ENCODE data around the gene TBC1D24. TPM values are rescaled to one million over a fixed set of nuclear protein-coding genes. Genes with fewer than 3 reads are reported as not detected.
A peak's percentile ranks its signal among the peaks of the same experiment; 100 is the strongest.
"Not testable (repeated sequence)": the region's sequence is repeated elsewhere in the genome, so short reads cannot be mapped to it uniquely, and the experiment has no call there.

Gene TBC1D24
- total RNA-seq, 2 donors from 2014 or later, result 7.8 to 10.6 TPM

GRCh38 chr16:2472488-2472864, 2.5 kb upstream of the TBC1D24 start:
- H3K9me3 Mint-ChIP-seq, result no peaks in the 10 kb centered on the region
- ATAC-seq (no peak), DNase-seq (ENCODE audit: low spot score in 2 of 2) (no peak)
- H3K27ac Mint-ChIP-seq, result no peak overlapping the region
- peaks cover 0 to 6% of the 10 kb centered on the region in 2 donors for H3K36me3 Mint-ChIP-seq

DNA sequence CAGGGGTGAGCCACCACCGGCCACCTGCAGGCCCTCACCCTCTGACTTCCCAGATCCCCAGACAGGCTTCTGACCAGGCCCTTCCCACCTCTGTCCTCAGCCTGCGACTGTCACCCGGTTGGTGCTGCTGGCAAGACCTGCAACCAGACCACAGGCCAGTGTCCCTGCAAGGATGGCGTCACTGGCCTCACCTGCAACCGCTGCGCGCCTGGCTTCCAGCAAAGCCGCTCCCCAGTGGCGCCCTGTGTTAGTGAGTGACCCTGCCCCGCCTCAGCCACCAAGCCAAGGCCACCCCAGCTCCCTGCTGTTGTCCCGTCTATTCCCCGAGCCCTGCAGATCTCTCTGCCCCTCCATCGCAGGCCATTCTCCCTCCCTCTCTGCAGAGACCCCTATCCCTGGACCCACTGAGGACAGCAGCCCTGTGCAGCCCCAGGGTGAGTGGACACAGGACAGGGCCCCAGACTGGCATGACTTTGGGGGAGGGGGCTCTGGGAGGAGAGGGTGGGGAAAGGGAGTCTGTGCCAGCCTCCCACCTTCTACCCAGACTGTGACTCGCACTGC, 2.0 kb upstream of the TBC1D24 start:
- Mint-ChIP-seq H3K36me3 (peaks cover 0 to 6% of the 10 kb centered on the region in 2 donors), H3K9me3 (no peaks in the 10 kb centered on the region), H3K27ac (no peak overlapping the region)
- no peak for DNase-seq (ENCODE audit: low spot score in 2 of 2)
- no peak for ATAC-seq

DNA sequence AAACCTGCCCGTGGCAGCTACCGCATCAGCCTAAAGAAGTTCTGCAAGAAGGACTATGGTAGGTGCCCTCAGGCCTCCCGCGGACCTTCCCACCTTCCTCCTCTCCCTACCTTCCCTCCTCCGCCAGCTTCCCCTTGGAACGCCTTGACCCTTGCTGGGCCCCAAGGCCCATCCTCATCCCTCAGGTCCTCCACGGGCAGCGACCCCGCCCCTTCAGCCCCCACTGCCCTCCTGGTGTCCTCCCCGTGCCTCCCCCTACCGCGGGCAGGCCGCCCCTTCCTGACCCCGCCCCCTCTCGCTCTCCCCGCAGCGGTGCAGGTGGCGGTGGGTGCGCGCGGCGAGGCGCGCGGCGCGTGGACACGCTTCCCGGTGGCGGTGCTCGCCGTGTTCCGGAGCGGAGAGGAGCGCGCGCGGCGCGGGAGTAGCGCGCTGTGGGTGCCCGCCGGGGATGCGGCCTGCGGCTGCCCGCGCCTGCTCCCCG, 1.4 kb upstream of the TBC1D24 start:
- ATAC-seq (peak in 1 of 2 donors; percentile 4), DNase-seq (ENCODE audit: low spot score in 2 of 2) (no peak)
- H3K36me3 Mint-ChIP-seq, result peaks cover 0 to 6% of the 10 kb centered on the region in 2 donors
- no peaks in the 10 kb centered on the region for H3K9me3 Mint-ChIP-seq
- no peak overlapping the region for H3K27ac Mint-ChIP-seq

DNA sequence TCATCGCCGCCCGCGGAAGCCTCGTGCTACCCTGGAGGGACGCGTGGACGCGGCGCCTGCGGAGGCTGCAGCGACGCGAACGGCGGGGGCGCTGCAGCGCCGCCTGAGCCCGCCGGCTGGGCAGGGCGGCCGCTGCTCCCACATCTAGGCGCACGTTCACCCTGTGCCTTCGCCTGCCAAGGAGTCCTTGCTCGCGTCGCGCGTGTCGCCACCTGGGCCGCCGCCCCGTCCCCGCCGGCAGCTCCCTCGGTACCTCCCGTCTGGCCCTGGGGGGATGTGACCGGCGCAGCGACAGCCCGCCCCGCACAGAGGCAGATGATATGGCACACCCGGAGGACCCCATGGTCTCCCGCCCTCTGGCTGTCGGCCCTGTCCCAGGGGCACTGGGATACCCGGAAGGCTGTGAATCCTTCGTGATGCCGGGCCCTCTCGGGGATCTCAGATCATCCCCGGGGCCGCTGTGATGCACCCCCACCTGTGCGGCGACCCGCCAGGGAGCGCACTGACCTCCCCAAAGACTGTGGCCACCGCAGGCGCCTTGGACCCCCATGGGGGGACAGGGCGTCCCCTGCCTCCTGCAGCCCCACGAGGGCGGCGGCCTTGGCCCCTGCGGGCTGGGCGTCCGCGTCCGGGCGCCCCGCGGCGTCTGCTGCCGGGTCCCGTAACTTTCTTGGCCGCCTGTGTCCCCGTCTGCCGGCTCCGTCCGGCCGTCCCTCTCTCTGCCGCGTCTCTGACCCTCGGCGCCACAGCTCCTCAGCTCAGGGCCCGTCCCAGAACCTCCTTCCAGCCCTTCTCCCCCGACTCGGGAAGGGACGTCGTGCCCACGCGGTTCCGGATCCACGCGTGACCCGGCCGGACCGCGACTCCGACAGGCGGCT, 689 bp upstream of the TBC1D24 start:
- H3K36me3 Mint-ChIP-seq, result peaks cover 0 to 6% of the 10 kb centered on the region in 2 donors
- DNase-seq (ENCODE audit: low spot score in 2 of 2) (peak; percentile 51 to 69), ATAC-seq (peak; percentile 64 to 69)
- peak overlapping the region in 1 of 2 donors; percentile 57 for H3K27ac Mint-ChIP-seq
- no peaks in the 10 kb centered on the region for H3K9me3 Mint-ChIP-seq

GRCh38 chr16:2475413-2476344, 752 bp downstream of the TBC1D24 start:
- Mint-ChIP-seq H3K36me3 (no peaks in the 10 kb centered on the region), H3K9me3 (no peaks in the 10 kb centered on the region), H3K27ac (no peak overlapping the region)
- DNase-seq (ENCODE audit: low spot score in 2 of 2), result no peak
- ATAC-seq, result peak; percentile 19 to 53

DNA sequence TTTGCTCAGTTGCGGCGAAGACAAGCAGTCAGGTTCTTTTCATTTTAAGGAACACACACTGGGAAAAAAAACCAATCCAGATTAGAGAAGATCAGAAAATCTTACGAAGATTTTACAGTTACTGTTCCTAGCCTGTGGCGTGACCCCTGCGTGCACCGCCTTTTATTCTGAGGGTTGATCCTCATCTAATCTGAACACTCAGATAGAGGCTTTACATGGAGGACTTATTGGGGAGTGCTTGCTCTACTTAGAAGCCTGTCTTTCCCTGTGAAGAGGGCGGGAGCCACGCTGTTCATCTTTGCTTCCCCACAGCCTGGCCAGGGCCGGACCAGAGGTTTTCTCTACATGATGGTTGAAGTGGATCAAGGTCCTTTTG, 1.4 kb downstream of the TBC1D24 start:
- no peak for DNase-seq (ENCODE audit: low spot score in 2 of 2)
- ATAC-seq, result no peak

GRCh38 chr16:2476741-2477140, 1.8 kb downstream of the TBC1D24 start:
- no peak for ATAC-seq
- no peak for DNase-seq (ENCODE audit: low spot score in 2 of 2)
- no peaks in the 10 kb centered on the region for H3K36me3 Mint-ChIP-seq
- H3K27ac Mint-ChIP-seq, result no peak overlapping the region
- H3K9me3 Mint-ChIP-seq, result no peaks in the 10 kb centered on the region

More for the DNA sequence above, 1.4 kb downstream of the TBC1D24 start:
- Mint-ChIP-seq H3K9me3 (no peaks in the 10 kb centered on the region), H3K36me3 (no peaks in the 10 kb centered on the region), H3K27ac (no peak overlapping the region)

GRCh38 chr16:2477327-2477726, 2.4 kb downstream of the TBC1D24 start:
- Mint-ChIP-seq H3K9me3 (no peaks in the 10 kb centered on the region), H3K27ac (no peak overlapping the region), H3K36me3 (no peaks in the 10 kb centered on the region)
- no peak for DNase-seq (ENCODE audit: low spot score in 2 of 2)
- ATAC-seq, result no peak

- Mint-ChIP-seq H3K36me3 (no peaks in the 10 kb centered on the region), H3K27ac (no peak overlapping the region), H3K9me3 (no peaks in the 10 kb centered on the region)
- DNase-seq (ENCODE audit: low spot score in 2 of 2) (no peak), ATAC-seq (no peak)
These were observed 3.4 kb downstream of the TBC1D24 start for GRCh38 chr16:2478279-2478678.

- ATAC-seq; H3K27ac Mint-ChIP-seq; H3K36me3 Mint-ChIP-seq; DNase-seq (ENCODE audit: low spot score in 2 of 2); H3K9me3 Mint-ChIP-seq: not testable (repeated sequence)
These were observed 5.1 kb downstream of the TBC1D24 start for GRCh38 chr16:2479996-2480395.

GRCh38 chr16:2480948-2481347, 6.0 kb downstream of the TBC1D24 start:
- Mint-ChIP-seq H3K9me3 (no peaks in the 10 kb centered on the region), H3K36me3 (no peaks in the 10 kb centered on the region), H3K27ac (no peak overlapping the region)
- no peak for ATAC-seq
- no peak for DNase-seq (ENCODE audit: low spot score in 2 of 2)

DNA sequence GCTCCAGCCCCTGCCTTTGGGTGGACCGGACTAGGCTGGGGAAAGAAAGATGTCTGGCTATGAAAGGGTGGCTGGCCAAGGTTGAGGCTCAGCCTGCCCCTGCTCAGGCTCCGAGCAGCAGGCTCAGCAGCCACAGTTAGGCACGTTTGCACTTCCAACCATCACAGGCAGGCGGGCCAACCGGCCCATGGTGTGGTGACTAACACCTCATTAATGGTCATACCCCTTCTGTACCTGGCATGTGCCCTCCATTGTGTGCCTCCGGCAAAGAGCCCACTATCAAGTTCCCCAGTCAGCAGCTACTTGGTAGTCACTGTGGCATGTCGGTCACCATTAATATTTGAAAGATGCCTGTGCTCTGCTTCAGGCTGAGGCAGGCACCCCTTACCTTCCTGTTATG, 6.7 kb downstream of the TBC1D24 start:
- DNase-seq (ENCODE audit: low spot score in 2 of 2) (no peak), ATAC-seq (no peak)
- Mint-ChIP-seq H3K36me3 (no peaks in the 10 kb centered on the region), H3K27ac (peak overlapping the region in 1 of 2 donors; percentile 66), H3K9me3 (no peaks in the 10 kb centered on the region)

DNA sequence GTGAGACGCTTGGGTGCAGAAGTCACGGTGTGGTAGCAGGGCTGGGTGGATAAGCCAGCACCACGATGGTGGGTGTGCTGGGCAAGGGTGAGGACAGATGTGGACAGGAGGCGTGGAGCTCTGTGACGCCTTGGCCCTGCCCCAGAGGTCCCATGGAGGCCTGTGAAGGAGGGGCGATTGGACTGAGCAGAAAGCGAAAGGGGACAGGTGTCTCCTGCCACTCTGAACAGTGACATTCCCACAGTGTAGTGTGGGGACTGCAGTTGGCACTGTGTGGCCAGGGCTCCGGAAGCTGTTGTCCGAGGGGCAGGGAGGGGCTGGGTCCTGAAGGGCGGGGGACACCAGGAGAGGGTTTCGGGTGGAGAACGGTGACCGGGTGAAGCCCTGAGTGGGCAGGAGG, 7.3 kb downstream of the TBC1D24 start:
- Mint-ChIP-seq H3K36me3 (no peaks in the 10 kb centered on the region), H3K27ac (peak overlapping the region; percentile 2 to 66), H3K9me3 (no peaks in the 10 kb centered on the region)
- ATAC-seq (no peak), DNase-seq (ENCODE audit: low spot score in 2 of 2) (no peak)

DNA sequence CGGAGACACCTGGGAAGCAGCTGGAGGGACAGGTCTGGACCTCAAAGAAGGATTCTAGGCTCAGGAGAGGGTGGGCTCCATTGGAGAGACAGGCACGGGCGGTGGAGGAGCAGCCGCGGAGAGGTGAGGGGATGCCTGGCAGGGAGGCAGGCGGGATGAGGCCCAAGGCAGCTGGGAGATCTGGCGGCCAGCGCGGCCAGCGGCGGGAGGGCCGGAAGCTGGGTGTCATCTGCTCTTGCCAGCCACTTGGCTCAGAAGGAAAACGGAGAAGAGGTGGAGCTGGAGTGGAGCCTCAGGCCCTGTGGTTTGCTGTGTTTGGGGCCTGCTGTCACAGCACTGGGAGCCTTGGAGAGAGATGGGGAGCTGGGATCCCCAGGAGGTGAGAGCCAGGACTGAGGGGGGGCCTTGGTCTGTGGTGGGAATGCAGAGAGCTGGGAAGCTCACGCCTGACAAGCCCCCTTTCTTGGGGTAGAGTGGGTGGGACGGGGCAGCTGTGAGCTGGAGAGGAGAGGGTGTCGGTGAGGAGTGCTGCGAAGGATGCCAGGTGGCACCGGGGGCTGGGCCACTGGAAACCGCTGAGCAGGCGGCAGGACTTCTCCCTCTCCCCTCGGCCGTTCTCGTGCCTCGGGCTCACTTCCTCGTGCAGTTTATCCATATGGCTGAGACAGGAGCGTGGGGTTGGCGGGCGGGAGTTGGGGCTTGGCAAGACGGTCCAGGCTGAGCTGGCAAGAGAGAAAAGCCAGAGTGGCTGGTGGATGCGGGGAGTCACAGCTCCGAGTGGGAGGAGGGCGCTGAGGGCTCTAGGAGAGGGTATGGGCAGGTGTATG, 8.0 kb downstream of the TBC1D24 start:
- Mint-ChIP-seq H3K27ac (peak overlapping the region in 1 of 2 donors; percentile 71), H3K9me3 (no peaks in the 10 kb centered on the region), H3K36me3 (no peaks in the 10 kb centered on the region)
- no peak for DNase-seq (ENCODE audit: low spot score in 2 of 2)
- no peak for ATAC-seq

DNA sequence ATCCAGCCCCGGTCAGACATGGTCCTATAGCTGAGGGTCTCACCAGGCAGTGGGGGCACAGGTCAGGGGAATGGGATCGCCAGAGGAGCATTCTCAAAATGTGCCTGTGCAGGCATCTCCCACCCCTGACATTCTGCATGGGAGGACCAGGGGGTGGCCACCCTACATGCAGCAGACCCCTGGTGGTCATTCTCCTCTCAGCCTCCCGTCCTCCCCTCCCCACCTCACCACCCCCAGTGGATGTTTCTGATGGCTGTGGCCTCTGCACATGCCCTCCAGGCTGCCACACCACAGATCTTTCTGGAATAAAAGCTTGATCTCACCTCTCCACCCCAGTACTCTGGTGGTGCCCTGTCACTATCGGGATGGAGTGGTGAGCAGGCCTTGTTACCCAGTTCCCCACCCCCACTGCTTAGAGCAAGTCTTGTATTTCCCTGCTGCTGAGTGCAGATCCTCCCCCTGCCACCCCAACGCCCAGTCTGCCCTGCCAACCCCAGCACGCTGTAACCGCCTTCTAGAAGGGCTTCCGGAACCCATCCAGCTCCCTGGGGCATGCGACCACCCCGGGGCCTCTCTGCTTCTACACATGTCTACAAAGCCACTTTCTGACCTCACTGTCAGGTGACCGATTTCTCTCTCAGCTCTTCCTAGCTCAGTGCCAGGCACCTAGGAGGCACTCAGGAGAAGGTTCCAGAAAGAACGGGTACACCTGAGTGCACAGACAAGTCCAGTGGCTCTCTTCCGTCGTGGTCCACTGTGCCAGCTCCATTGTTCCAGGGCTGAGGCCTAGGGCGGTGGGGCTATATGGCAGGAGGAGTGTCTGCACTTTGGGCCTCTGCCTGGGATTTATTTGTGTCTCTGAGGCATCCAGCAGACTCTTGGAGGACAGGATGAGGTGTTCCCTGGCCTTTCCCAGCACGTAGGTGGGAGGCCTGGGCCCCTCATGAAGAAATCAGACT, 9.3 kb downstream of the TBC1D24 start:
- H3K27ac Mint-ChIP-seq, result peak overlapping the region; percentile 71 to 85

More for the DNA sequence above, 9.3 kb downstream of the TBC1D24 start:
- Mint-ChIP-seq H3K36me3 (no peaks in the 10 kb centered on the region), H3K9me3 (no peaks in the 10 kb centered on the region)
- DNase-seq (ENCODE audit: low spot score in 2 of 2) (no peak), ATAC-seq (no peak)

Measured in activated naive CD4-positive, alpha-beta T cell treated with anti-CD3 and anti-CD28 coated beads, Interleukin-2, amount 50 U/mL, for 72 hours (primary cell).